H1 (cell line): Measurements from ENCODE around the gene HBB. TPM values are rescaled to one million over a fixed set of nuclear protein-coding genes. Genes with fewer than 3 reads are reported as not detected.
A peak's percentile ranks its signal among the peaks of the same experiment; 100 is the strongest.

Source experiments
- CTCF ChIA-PET: fragments of 300-600 bp; sonication (Branson Sonifier 250); formaldehyde crosslinking; loops from one replicate; lab custom pipeline; 2021; ENCODE audit not compliant: partially characterized antibody; lab: Charles Lee
- POLR2A ChIA-PET: fragments of 300-600 bp; sonication (Branson Sonifier 250); formaldehyde crosslinking; loops from one replicate; lab custom pipeline; 2021; ENCODE audit warnings: inconsistent platforms; ENCODE audit not compliant: partially characterized antibody; lab: Charles Lee
- DNase-seq, 2 experiments: peaks; one replicate each; pipeline versions ENCODE4 v3.0.0 to v3.0.0-alpha.2; 2010 to 2022; ENCODE audit warnings: low spot score in 2 of 2, low read depth in 1 of 2, mixed read lengths in 1 of 2
- FAIRE-seq: peaks from 2 replicates; lab custom pipeline; 2011; peaks lifted over from hg19 to GRCh38; lab: Jason Lieb, UNC
- H2AFZ ChIP-seq: 2 replicates; pipeline ENCODE4 v1.8.1; 2012; ENCODE audit warnings: low read length, inconsistent platforms
- H2AK5ac ChIP-seq: 2 replicates; pipeline ENCODE4 v1.6.1; 2013; ENCODE audit warnings: low read depth, low read length
- H2BK120ac ChIP-seq: replicated peaks from 2 replicates; pipeline ENCODE3; 2013; ENCODE audit warnings: low read depth, low read length, inconsistent platforms
- H2BK12ac ChIP-seq: 2 replicates; pipeline ENCODE4 v1.6.1; 2013; ENCODE audit warnings: low read depth, low read length
- H2BK15ac ChIP-seq: 2 replicates; pipeline ENCODE4 v1.6.1; 2013; ENCODE audit warnings: low read length
- H2BK20ac ChIP-seq: 2 replicates; pipeline ENCODE4 v1.6.1; 2013; ENCODE audit warnings: low read length
- H2BK5ac ChIP-seq: 2 replicates; pipeline ENCODE4 v1.6.1; 2013; ENCODE audit warnings: low read depth, low read length
- H3K14ac ChIP-seq: 2 replicates; pipeline ENCODE4 v1.6.1; 2013; ENCODE audit warnings: inconsistent platforms; ENCODE audit not compliant: insufficient read length
- H3K18ac ChIP-seq: 2 replicates; pipeline ENCODE4 v1.6.1; 2013; ENCODE audit warnings: low read length; ENCODE audit errors: extremely low read depth
- H3K23ac ChIP-seq: 2 replicates; pipeline ENCODE4 v1.6.1; 2013; ENCODE audit warnings: inconsistent platforms; ENCODE audit not compliant: insufficient read length
- H3K23me2 ChIP-seq: 2 replicates; pipeline ENCODE4 v1.6.1; 2013; ENCODE audit warnings: low read depth, low read length
- H3K27ac ChIP-seq: 2 replicates; pipeline ENCODE4 v1.6.1; 2011; ENCODE audit warnings: low read depth, low read length, inconsistent platforms
- H3K27me3 ChIP-seq, 4 experiments: replicated peaks in 1 of 4; 1 replicate in 1 of 4; 2 replicates in 3 of 4; pipeline versions ENCODE4 v1.6.1 to v1.8.1; 2011 to 2013; ENCODE audit warnings: low read length in 3 of 4, mild to moderate bottlenecking in 3 of 4, inconsistent platforms in 2 of 4, mixed read lengths in 2 of 4, moderate library complexity in 1 of 4; ENCODE audit not compliant: control insufficient read depth in 3 of 4, insufficient read depth in 3 of 4; ENCODE audit errors: extremely low read depth in 1 of 4
- H3K36me3 ChIP-seq, 4 experiments: 2 replicates each; pipeline versions ENCODE4 v1.6.1 to v1.8.1; 2011 to 2013; ENCODE audit warnings: mild to moderate bottlenecking in 4 of 4, low read length in 3 of 4, moderate library complexity in 2 of 4, control low read depth in 1 of 4, inconsistent platforms in 1 of 4; ENCODE audit not compliant: insufficient read depth in 4 of 4, control insufficient read depth in 2 of 4
- H3K4ac ChIP-seq: replicated peaks from 2 replicates; pipeline ENCODE3; 2013; ENCODE audit warnings: low read length, low read depth, mixed read lengths, inconsistent platforms; ENCODE audit not compliant: insufficient read length
- H3K4me1 ChIP-seq, 4 experiments: replicated peaks in 1 of 4; 1 replicate in 1 of 4; 2 replicates in 3 of 4; pipeline versions ENCODE4 v1.6.1 to v1.8.1; 2011 to 2013; ENCODE audit warnings: low read length in 3 of 4, inconsistent platforms in 2 of 4, mixed read lengths in 1 of 4; ENCODE audit not compliant: insufficient read depth in 4 of 4, control insufficient read depth in 3 of 4
- H3K4me2 ChIP-seq, 2 experiments: 2 replicates each; pipeline versions ENCODE4 v1.6.1 to v1.8.1; 2011 to 2013; ENCODE audit warnings: low read depth in 2 of 2, low read length in 2 of 2, control low read depth in 1 of 2, inconsistent platforms in 1 of 2, mild to moderate bottlenecking in 1 of 2; ENCODE audit not compliant: insufficient read depth in 1 of 2
- H3K4me3 ChIP-seq, 4 experiments: fragments of 200-600, 300-600 bp in 1 of 4; sonication (generic), shearing (Covaris generic), sonication (Bioruptor Twin) in 1 of 4; 2 replicates each; pipeline versions ENCODE4 v1.5.1 to v1.8.1; 2011 to 2016; ENCODE audit warnings: low read length in 4 of 4, low read depth in 3 of 4, control low read depth in 2 of 4, inconsistent platforms in 2 of 4, mild to moderate bottlenecking in 2 of 4, mixed read lengths in 1 of 4, moderate library complexity in 1 of 4; ENCODE audit not compliant: insufficient read depth in 2 of 4; ENCODE audit errors: extremely low read depth in 1 of 4
- H3K56ac ChIP-seq: replicated peaks from 2 replicates; pipeline ENCODE3; 2013; ENCODE audit warnings: low read depth, mild to moderate bottlenecking, mixed read lengths, low read length, inconsistent platforms; ENCODE audit not compliant: insufficient read length
- H3K79me1 ChIP-seq: 2 replicates; pipeline ENCODE4 v1.6.1; 2013; ENCODE audit warnings: low read depth, low read length, control low read depth
- H3K79me2 ChIP-seq, 2 experiments: 2 replicates each; pipeline versions ENCODE4 v1.6.1 to v1.8.1; 2012 to 2013; ENCODE audit warnings: low read length in 2 of 2, mild to moderate bottlenecking in 2 of 2, inconsistent platforms in 1 of 2; ENCODE audit not compliant: insufficient read depth in 2 of 2, control insufficient read depth in 1 of 2
- H3K9ac ChIP-seq, 4 experiments: replicated peaks in 1 of 4; 1 replicate in 1 of 4; 2 replicates in 3 of 4; pipeline versions ENCODE4 v1.6.1 to v1.8.1; 2011 to 2013; ENCODE audit warnings: low read depth in 3 of 4, low read length in 3 of 4, control low read depth in 2 of 4, mild to moderate bottlenecking in 2 of 4, moderate library complexity in 2 of 4, inconsistent platforms in 1 of 4; ENCODE audit errors: extremely low read depth in 1 of 4
- H3K9me3 ChIP-seq, 2 experiments: 2 replicates each; pipeline versions ENCODE4 v1.6.1 to v1.8.1; 2012 to 2013; ENCODE audit warnings: mild to moderate bottlenecking in 2 of 2, moderate library complexity in 2 of 2, control low read depth in 1 of 2, inconsistent platforms in 1 of 2, low read depth in 1 of 2, low read length in 1 of 2, mixed read lengths in 1 of 2; ENCODE audit not compliant: insufficient read depth in 2 of 2
- H4K20me1 ChIP-seq, 2 experiments: replicated peaks in 1 of 2; 2 replicates each; pipeline versions ENCODE3 to v1.8.1; 2011 to 2013; ENCODE audit warnings: inconsistent platforms in 2 of 2, low read length in 2 of 2, mild to moderate bottlenecking in 1 of 2; ENCODE audit not compliant: insufficient read depth in 2 of 2, control insufficient read depth in 1 of 2
- H4K5ac ChIP-seq: 2 replicates; pipeline ENCODE4 v1.6.1; 2013; ENCODE audit warnings: low read length, low read depth, mixed read lengths, inconsistent platforms; ENCODE audit not compliant: insufficient read length
- H4K8ac ChIP-seq: 2 replicates; pipeline ENCODE4 v1.8.0; 2013; ENCODE audit warnings: mild to moderate bottlenecking, moderate library complexity, low read length, inconsistent platforms; ENCODE audit not compliant: insufficient read depth; ENCODE audit errors: extremely low read depth
- H4K91ac ChIP-seq: replicated peaks from 2 replicates; pipeline ENCODE3; 2013; ENCODE audit warnings: low read length, mixed read lengths, inconsistent platforms; ENCODE audit not compliant: insufficient read length
- BCL11A ChIP-seq, 2 experiments: IDR thresholded peaks; one replicate each; pipeline ENCODE4 v1.6.1; 2011; ENCODE audit warnings: low read depth in 2 of 2, low read length in 2 of 2, mild to moderate bottlenecking in 2 of 2
- E2F6 ChIP-seq: IDR thresholded peaks from 2 replicates; pipeline ENCODE4 v1.6.1; 2012; ENCODE audit warnings: inconsistent platforms
- EP300 ChIP-seq, 2 experiments: IDR thresholded peaks; 1 replicate in 1 of 2; 2 replicates in 1 of 2; pipeline ENCODE4 v1.6.1; 2011 to 2012; ENCODE audit warnings: low read depth in 2 of 2, low read length in 2 of 2, mild to moderate bottlenecking in 2 of 2, borderline replicate concordance in 1 of 2, inconsistent platforms in 1 of 2, moderate library complexity in 1 of 2
- MAX ChIP-seq: IDR thresholded peaks from 2 replicates; pipeline ENCODE4 v1.6.1; 2012; ENCODE audit warnings: inconsistent platforms
- NRF1 ChIP-seq: IDR thresholded peaks from 2 replicates; pipeline ENCODE4 v1.6.1; 2011; ENCODE audit warnings: mild to moderate bottlenecking, low read depth, low read length, improper control_type of control experiment
- TAF1 ChIP-seq: IDR thresholded peaks from 2 replicates; pipeline ENCODE4 v1.6.1; 2011; ENCODE audit warnings: mild to moderate bottlenecking, low read depth, low read length
- TBP ChIP-seq: IDR thresholded peaks from 2 replicates; pipeline ENCODE4 v1.6.1; 2011; ENCODE audit warnings: low read depth, low read length, improper control_type of control experiment
- TEAD4 ChIP-seq: IDR thresholded peaks from 2 replicates; pipeline ENCODE4 v1.6.1; 2012; ENCODE audit warnings: low read depth, low read length, inconsistent platforms, mixed read lengths
- WGBS, 2 experiments: shearing (Covaris generic) in 1 of 2; methylation state at CpG; one replicate each; pipeline versions ENCODE4 v1.1.6 to v1.1.7; 2013 to 2015; ENCODE audit warnings: low lambda C conversion rate in 2 of 2, mixed read lengths in 2 of 2, inconsistent platforms in 1 of 2, low coverage in 1 of 2, missing lambda C conversion rate in 1 of 2; ENCODE audit not compliant: insufficient replicate concordance in 2 of 2, insufficient coverage in 1 of 2, insufficient read length in 1 of 2; ENCODE audit errors: extremely low coverage in 1 of 2, missing lambda C conversion rate in 1 of 2; 5-methylcytosine and 5-hydroxymethylcytosine counted together
- polyA plus RNA-seq, 7 experiments: library from polyadenylated mRNA; depleted of rRNA in 3 of 7; stranded (reverse) in 5 of 7; unstranded in 2 of 7; fragments of >200 nt in 5 of 7; fragments of 200-250 nt in 2 of 7; gene quantifications; 1 replicate in 5 of 7; 2 replicates in 1 of 7; 4 replicates in 1 of 7; pipeline versions ENCODE4 v1.2.1 to v1.2.3, GENCODE V29; 2011 to 2013; ENCODE audit warnings: missing spikeins in 2 of 7, mixed read lengths in 2 of 7
- total RNA-seq: library from RNA; stranded (reverse); fragmentation: NEBNext Ultra II Directional; extraction: Animal tissue kit (Norgen Biotek cat#: 25700); gene quantifications from 2 replicates; pipeline ENCODE4 v1.2.1, GENCODE V29; 2021

Gene HBB
- total and polyA plus RNA-seq, 2 of the 8 experiments (the other 6 are each of a cell fraction or from before 2014, with no cell fraction given), result not detected

GRCh38 chr11:5258543-5259262, 31.8 kb upstream of the HBB start:
- no peak overlapping the region for H3K4me3 ChIP-seq
- H3K79me2 ChIP-seq, result no peaks in the 10 kb centered on the region
- H3K14ac ChIP-seq, result no peak overlapping the region
- peaks cover 3 to 11% (median 5%) of the 10 kb centered on the region in 4 experiments; a peak in 6 of 7 replicates for H3K4me1 ChIP-seq
- no peaks in the 10 kb centered on the region for H4K20me1 ChIP-seq
- no peak overlapping the region; a peak in 1 of 4 replicates for H3K4me2 ChIP-seq
- H2AK5ac ChIP-seq, result peak overlapping the region; percentile 54; the same call in 1 of the 2 replicates
- TF ChIP-seq TBP (no peak), MAX (peak; percentile 70), TAF1 (no peak), EP300 (IDR thresholded peaks at IDR 0.05; ENCODE audit: borderline replicate concordance in 1 of 2, low read depth in 2 of 2, low read length in 2 of 2) (no peak), E2F6 (peak; percentile 68; the same call in 1 of the 2 replicates), TEAD4 (no peak), BCL11A (IDR thresholded peaks at IDR 0.05; ENCODE audit: low read depth in 2 of 2, low read length in 2 of 2) (no peak), NRF1 (no peak)
- no peak overlapping the region for H4K5ac ChIP-seq
- H2BK12ac ChIP-seq, result peak overlapping the region; percentile 70
- WGBS, 2 experiments, result 97% methylated on average over 6 of the region's 7 CpGs; no CpG with 5 or more reads in 1 of the 2 experiments
- no peak for FAIRE-seq
- no peak overlapping the region for H3K27ac ChIP-seq
- no peak overlapping the region for H3K4ac ChIP-seq
- 0 out of 2 replicates have a peak overlapping the region, but pooled peaks have one; percentile 2 for H2BK15ac ChIP-seq
- no peak overlapping the region for H3K56ac ChIP-seq
- ChIA-PET POLR2A (no interaction called here), CTCF (no interaction called here)
- H3K27me3 ChIP-seq, result peaks cover 0 to 1% (median 0%) of the 10 kb centered on the region in 4 experiments; a peak in 2 of 7 replicates
- H4K8ac ChIP-seq, result no peak overlapping the region
- H2BK5ac ChIP-seq, result no peak overlapping the region
- DNase-seq, result no peak
- no peak overlapping the region for H2AFZ ChIP-seq
- H2BK120ac ChIP-seq, result no peak overlapping the region
- no peak overlapping the region for H3K9ac ChIP-seq
- no peaks in the 10 kb centered on the region for H3K79me1 ChIP-seq
- H2BK20ac ChIP-seq, result peak overlapping the region; percentile 8; the same call in 1 of the 2 replicates
- peak overlapping the region; percentile 68 for H3K18ac ChIP-seq
- no peaks in the 10 kb centered on the region for H3K36me3 ChIP-seq
- H4K91ac ChIP-seq, result no peak overlapping the region
- no peaks in the 10 kb centered on the region for H3K23me2 ChIP-seq
- H3K23ac ChIP-seq, result no peak overlapping the region
- H3K9me3 ChIP-seq, result no peaks in the 10 kb centered on the region
